GM19025 (cell line): ENCODE data around the gene VTCN1.

Experiments
- ATAC-seq: cut with Tn5 transposase; IDR thresholded peaks from one replicate; pipeline ENCODE4 v1.9.1; 2021; ENCODE audit warnings: mild to moderate bottlenecking, low read depth, moderate library complexity; ENCODE audit not compliant: unreplicated experiment

VTCN1 gene

DNA sequence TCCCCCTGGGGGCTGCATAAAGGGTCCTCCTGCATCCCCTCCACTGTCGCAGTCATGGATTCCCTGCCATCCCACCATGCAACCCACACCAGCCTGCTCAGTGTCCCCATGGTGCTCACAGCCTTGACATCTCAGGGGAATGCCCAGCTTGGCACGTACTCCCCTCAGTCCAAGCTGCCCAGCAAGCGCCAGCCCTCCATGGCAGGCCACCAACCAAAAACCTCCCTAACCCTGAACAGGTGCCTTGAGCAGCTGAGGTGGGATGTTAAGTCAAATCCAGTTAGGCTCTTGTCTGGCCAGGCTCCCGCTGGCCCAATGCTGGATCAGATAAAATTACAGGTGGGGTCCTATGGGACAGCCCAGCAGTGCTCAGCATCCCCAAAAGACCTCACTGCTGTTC, 341 bp downstream of the VTCN1 start:
- no peak for ATAC-seq

DNA sequence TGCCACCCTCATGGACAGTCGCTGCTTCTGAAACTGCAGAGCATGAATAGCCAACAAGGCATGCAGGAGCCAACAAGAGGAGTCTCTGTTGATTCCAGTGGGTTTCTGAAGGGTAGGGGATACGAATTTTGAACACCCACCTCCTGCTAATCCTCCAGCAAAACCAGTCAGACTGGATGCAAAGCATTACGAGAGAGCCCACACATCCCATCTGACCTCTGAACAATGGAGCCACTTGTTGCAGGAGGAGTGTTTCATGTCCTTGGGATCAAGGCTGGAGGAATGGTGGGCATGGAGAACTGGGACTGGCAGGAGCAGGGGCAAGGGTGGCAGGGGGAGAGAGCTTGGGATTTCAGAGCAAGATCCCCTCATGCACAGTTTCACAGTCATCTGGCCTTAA, 1.6 kb downstream of the VTCN1 start:
- ATAC-seq: no peak

DNA sequence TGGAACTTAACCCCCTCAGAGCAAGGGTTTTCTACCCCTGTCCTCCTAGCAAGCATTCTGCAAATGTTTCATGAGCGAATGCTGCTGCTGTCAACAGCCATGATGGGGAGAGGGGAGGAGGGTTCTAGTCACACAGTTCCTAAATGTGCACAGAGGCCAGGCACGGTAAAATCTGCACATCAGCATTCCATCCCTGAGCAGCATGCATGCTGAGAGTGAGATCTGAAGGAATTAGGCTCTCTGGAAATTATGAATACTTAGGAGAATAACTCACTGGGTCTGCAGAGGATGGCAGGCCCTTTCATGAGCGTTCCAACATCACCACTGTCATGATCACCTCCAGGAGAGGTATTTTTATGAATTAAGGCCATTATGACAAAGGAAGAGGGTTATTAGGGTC, 2.1 kb downstream of the VTCN1 start:
- ATAC-seq: no peak

DNA sequence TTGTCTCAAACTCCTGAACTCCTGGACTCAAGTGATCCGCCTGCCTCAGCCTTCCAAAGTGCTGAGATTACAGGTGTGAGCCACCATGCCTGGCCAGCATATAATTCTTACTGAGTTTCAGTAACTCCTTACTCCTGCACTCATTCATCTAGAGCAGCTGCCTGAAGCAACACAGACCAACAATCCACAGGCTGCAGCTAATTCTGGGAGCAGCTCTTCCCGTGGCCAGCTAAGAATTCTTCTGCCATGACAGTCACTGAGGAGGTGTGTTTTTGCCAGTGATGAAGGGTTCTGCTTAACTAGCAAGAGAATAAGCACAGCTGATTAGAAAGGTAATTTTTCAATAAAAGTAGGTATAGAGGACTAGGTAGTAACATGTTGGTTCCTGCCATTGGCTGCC, 5.4 kb downstream of the VTCN1 start:
- no peak for ATAC-seq

DNA sequence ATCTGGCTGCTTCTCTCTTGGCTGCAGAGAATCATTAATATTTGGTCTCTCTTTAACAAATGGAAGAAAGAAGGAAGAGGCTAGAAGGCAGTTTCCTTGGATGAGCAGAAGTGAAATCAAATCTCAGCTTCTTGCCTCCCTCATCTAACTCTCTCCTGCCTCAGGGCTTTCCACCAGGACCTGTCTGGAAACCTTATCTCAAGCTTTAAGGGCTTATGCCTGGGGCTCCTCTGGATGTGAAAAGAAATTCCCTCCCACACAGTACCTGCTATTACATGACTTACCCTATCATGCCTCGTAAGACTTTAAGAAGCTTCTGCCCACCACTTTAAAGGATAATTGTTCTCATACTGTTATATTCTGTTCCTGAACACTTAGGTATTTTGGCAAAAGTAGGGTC, 8.9 kb downstream of the VTCN1 start:
- no peak for ATAC-seq

DNA sequence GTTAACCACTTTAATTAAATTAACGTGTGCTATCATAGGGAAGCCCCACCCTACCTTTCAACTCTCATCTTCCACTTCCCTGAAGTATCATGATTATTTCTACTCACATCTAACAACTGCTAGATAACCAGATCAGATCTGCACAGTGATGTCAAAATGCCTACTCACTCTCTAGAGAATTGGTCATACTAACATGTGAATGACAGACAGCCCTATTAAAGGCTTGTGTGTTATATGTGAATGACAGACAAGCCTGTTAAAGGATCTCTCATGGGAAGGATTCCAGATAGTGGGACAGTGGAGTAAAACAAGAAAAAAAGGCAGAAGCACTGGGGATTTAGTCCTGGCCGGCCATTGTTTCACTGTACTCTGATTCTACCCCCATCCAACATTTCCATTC, 12.6 kb downstream of the VTCN1 start:
- no peak for ATAC-seq

DNA sequence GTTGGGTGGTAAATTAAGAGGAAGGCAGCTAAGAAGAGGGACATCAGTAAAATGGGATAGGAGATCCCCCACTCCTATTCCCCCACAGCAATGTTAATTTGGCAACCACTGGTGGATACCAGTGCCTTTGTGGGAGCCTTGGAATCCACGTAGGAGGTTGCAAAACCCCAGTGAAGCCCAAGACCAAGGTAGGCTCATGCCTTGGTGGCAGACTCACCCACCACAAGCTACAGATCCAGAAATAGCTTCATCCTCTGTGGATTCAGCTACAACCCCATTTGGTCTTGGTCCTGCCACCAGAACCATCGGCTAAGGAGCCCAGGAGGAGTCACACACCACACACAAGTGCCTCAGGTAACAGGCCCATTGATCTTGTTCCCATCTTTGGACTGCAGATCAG, 21.0 kb downstream of the VTCN1 start:
- ATAC-seq: no peak

DNA sequence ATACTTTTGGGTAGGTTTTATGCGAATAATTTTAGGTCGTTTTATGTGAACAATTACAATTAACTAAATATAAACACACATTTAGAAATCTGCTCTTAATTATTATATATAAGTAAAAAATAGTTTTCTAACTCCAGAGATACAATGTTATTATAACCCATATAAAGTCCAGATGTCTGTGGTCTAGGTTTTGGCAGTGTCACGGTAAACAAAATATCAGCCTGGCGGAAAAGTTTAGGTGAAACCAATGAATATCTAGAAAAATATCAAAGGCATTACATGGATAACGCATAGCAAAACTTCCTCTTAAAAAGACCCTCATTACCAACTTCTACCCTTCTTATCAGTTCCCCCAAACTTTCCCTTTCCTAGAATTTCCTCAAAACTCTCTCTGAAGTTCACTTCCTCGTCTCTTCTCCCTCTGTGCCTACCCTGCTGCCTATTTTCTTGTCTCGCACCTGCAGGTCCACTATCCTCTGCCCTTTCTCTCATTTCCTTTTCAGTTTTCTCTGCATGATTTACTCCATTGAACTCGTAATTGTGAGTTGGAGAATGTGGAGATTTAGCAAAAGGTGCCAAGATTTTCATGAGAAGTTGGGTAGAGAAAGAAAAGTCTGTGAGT, 21.8 kb downstream of the VTCN1 start:
- ATAC-seq: no peak

DNA sequence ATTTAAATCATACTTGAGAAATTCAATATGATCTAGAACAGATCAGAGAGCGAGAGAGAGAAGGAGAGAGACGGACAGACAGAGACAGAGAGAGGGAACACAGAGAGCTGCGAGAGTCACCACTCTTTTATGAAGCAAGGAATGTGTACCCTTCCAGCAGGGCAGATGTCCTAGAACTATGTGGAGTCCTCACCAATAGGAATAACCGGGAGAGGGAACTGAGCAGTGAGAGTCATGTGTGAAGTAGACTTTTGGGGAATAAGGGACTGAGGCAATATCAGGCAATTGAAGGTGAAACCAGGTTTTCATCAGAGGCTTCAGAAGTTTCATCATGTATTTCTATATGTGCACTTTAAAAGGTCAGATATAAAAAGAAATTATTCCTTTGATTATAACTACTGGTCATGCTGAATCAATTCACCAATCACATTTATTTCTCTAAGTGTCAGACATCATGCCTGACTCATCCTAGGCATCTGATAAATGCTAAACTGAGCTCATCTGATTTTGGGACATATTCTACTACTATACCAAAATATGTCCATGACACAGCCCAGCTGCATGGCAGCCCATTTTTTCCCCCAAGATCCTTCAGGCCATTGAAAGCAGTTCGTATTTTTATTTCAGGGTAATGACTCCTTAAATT, 22.4 kb downstream of the VTCN1 start:
- no peak for ATAC-seq

DNA sequence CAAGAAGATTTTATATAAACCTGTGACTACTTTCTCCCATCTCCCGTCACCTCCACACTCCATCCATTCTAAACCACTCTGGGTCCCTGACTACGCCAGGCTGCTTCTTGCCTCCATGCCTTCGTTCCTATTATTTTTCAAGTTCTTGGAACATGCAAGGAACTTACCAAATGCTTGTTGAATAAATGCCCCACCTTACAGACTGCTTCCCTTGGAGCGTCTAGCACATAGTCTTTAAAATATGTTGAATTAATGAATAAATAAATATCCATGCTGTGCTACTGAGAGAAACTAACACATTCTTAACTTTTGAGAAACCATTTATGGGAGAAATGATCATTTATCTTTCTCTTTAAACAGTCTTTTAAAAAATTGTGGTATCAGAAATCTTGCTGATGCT, 27.6 kb downstream of the VTCN1 start:
- ATAC-seq: no peak

DNA sequence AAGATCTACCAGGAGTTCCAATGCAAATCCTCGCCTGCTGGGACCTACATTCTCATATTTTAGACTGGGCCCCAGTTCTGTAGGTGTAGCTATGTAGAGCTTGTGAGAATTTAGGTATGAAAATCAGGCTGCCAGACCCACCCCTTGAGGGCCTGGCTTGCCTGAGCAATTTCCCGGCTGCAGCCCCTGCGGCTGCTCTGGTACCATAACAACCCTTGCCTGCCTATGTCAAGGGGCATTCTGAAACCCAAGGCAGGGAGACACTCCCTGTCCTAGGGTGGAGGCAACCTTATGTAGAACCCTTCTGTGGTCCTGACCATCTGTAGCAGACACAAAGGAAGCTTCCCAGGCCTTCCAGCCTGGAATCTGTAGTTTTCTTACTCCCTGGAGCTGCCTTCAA, 28.4 kb downstream of the VTCN1 start:
- ATAC-seq: no peak

DNA sequence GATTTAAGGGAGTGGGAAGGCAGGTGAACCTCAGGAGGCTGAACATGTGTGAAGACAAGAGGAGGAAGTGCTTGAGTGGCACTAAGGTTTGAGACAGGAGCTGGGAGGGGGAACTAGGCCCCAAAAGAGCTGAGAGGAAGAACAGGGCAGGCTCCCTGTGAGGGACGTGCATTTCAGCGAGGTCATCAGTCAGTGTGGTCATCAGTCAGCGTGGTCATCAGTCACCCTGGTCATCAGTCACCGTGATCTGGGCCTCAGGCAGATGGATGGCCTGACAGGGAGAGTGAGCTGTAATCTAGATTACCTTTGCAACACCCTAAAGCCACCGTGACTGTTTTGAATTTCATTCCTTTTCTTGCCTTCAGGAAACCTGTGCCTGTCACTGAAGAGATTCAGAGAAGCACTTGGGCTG, 29.1 kb downstream of the VTCN1 start:
- ATAC-seq: no peak

DNA sequence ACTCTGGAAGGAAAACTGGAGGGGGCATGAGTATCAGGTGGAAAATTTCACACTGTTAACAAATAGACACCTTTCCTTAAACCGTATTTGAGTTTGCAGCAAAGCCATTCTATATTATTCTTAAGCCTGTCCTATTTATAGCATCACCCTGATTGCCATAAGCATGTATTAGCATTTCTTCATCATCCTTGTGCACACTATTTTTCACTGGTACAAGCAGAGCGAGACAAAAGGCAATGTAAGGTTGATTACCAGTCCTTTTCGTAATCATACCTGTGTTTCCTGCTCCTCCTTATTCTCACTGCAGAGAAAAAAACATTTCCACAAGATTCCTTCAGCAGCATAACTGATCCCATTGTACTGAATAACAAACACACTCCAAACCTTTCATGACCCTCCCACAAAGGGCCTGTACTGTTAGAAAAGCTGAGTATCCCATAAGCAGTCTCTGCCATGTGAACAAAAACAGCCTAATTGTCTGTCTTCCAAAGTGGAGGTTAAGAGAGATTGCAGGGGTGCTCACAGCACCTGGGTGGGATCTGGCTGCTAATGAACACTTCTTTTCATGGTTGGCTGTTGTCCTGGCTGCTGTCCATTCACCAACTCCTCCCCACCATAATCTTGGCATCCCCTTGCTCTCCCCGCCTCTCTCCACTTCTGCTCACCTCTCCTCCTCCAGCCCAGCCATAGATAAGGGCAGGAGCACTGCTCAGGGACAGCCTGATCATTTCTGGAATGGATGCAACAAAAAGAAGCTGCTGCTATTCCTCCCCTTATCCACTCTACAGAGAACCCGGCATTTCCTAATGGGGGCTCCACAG, 30.4 kb downstream of the VTCN1 start:
- no peak for ATAC-seq

DNA sequence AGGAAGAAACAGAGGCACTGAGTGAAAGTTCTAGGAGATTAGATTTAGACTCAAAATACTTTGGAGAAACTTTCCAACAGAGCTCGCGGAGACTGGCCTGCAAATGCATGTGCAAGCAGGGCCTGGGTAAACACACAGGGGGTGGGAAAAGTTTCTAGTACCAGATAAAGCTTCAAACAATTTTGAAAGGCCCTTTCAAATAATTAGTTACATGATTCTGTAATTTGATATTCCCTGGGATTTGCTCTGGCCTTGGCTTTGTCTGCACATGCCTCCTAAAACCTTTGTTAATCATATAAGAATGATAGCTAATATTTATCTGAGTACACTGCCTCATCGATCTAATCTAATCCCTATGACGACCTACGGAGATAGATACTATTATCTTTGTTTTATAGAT, 31.3 kb downstream of the VTCN1 start:
- ATAC-seq: no peak

DNA sequence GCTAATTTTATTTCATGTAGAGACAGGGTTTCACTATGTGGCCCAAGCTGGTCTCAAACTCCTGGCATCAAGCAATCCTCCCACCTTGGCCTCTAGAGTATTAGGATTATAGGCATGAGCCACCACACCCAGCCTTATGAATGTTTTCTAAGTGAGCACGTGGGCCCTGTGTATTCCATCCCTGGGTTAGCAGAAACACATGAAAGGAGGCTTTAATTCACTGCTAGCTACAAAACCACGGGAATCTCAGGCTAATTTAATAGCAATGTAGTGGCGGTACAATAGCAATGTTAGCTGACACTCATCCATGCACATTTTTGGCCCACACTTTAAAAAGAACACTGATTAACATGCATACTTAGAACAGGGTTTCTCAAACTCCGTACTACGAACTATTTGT, 32.0 kb downstream of the VTCN1 start:
- no peak for ATAC-seq

DNA sequence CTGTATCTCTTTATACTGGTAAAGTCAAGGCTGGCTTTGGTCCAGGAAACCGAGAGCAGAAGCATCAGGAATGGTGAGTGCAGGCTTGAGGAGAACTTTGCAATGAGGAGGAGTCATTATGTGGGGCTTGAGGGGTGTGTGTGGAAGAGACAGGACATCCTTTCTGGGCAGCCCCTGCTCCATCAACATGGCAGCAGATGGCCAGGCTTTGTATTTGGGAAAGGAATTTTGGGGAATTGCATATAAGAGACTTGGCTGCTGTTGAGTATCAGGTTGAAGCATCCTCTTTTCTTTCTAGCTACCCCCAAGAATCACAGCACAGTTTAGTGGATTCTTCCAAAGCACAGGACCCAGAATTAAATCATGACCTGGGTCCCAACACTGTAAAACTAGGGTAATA, 33.4 kb downstream of the VTCN1 start:
- ATAC-seq: no peak

DNA sequence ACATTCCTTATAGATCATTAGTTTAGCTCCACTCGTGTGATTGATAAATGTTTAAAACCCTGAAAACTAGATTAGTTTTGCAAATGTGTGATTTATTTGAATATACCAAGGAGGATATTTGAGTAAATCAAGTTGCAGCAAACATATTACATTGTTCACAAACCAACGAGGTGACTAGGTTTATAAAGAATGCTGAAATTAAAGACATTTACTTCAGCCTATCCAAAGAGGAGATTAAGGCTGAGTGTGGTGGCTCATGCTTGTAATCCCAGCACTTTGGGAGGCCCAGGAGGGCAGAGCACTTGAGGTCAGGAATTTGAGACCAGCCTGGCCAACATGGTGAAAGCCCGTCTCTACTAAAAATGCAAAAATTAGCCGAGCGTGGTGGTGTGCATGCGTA, 34.1 kb downstream of the VTCN1 start:
- ATAC-seq: no peak

DNA sequence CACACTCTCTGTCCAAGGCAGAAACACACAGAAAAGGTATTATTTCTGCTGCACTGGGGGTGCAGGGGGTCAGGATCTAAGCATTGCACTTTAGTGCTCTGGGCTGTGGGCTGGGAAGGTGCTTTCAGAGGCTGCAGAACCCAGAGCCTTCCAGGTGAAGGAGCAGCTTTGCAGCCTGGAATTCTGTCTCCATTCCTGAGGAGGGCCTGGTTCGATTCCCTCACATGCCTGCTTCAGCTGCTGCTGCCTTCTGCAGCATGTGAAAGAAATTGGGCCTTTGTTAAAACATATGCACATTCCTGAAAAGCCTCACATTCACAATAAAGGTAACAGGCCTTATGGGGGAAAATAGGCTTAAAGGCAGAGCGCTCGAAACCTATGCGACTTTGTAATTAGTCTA, 35.9 kb downstream of the VTCN1 start:
- ATAC-seq: no peak

DNA sequence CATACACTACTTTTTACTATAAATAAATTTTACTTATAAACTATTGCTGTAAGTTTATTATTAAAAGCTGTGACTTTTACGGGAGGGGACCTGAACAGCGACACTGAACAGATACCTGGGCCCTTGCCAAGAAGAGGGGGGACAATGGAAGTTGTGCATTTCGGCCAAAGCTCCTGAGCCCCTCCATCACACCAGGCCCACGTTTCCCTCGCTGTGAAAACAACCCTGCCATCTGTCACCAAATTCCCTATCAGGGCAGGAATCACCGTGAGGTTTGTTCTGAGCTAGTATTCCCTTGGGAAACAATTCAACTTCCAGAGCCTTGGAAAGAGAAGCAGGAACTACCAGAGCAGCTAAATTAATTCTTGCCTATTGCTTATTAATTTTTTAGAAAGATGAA, 37.0 kb downstream of the VTCN1 start:
- ATAC-seq: no peak

DNA sequence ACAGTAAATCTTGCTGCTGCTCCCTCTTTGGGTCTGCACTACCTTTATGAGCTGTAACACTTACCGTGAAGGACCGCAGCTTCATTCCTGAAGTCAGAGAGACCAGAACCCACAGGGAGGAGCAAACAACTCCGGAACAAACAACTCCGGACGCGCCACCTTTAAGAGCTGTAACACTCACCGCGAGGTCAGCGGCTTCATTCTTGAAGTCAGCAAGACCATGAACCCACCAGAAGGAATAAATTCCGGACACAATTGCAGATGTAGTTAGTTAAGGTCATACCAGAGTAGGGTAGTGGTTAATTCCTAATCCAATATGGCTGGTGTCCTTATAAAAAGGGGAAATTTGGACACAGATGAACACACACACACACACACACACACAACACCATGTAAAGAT, 37.7 kb downstream of the VTCN1 start:
- ATAC-seq: no peak

DNA sequence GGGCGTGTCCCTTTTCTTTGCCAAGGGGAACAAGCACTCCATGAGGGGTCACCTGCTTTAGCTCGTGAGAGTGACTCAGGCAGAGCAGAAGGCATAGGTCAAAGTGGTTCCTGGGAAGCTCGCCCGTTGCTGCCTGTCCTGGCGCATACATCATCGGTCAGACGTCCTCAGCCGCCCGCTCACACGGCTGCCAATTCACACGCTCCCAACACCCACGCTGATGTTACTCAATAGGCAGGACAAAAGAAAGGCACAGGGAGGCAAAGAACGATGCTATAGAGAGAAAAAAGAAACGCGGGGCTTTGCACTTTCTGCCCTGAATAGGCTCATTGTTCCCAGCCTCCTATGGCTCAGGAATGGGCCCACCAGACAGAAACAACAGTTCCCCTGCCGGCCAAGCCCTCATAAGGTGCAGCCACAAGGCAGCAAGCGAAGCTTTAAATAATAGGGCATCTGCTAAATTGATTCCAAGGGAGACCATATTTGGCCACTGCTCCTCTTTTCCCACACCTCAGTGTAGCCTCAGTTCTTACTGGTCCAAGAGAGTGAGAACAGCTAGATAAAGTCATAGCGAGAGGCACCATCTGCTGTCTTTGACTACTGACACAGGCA, 38.7 kb downstream of the VTCN1 start:
- no peak for ATAC-seq
